OCI-LY1 (cell line): ENCODE results near the gene NRK.

Experiments
- H2AFZ ChIP-seq: fragments of 200-600 bp; sonication (generic), shearing (Covaris generic); 2 replicates; pipeline ENCODE4 v1.6.0; 2014; ENCODE audit warnings: antibody characterized with exemption, mild to moderate bottlenecking, low read length
- H3F3A ChIP-seq: fragments of 200-600 bp; sonication (generic), shearing (Covaris generic); 2 replicates; pipeline ENCODE4 v1.6.0; 2014; ENCODE audit warnings: mild to moderate bottlenecking, antibody characterized with exemption, low read length, moderate library complexity; ENCODE audit not compliant: insufficient read depth
- H3K27ac ChIP-seq: fragments of 200-600 bp; sonication (generic); 2 replicates; pipeline ENCODE4 v1.5.1; 2014; ENCODE audit warnings: low read length, mixed run types, mild to moderate bottlenecking, low read depth; ENCODE audit not compliant: poor library complexity, severe bottlenecking
- H3K27me3 ChIP-seq: fragments of 200-600 bp; sonication (generic); 2 replicates; pipeline ENCODE4 v1.6.0; 2014; ENCODE audit warnings: antibody characterized with exemption, mild to moderate bottlenecking, low read length, moderate library complexity; ENCODE audit not compliant: insufficient read depth
- H3K36me3 ChIP-seq: fragments of 200-600 bp; sonication (generic); 2 replicates; pipeline ENCODE4 v1.6.1; 2014; ENCODE audit warnings: mild to moderate bottlenecking, antibody characterized with exemption, low read length, moderate library complexity, mixed read lengths; ENCODE audit not compliant: insufficient read depth
- H3K4me1 ChIP-seq: fragments of 200-600 bp; sonication (generic); 2 replicates; pipeline ENCODE4 v1.5.1; 2014; ENCODE audit warnings: mild to moderate bottlenecking, low read length, moderate library complexity; ENCODE audit not compliant: insufficient read depth, severe bottlenecking
- H3K4me2 ChIP-seq: fragments of 200-600 bp; sonication (generic), shearing (Covaris generic); 2 replicates; pipeline ENCODE4 v1.6.1; 2014; ENCODE audit warnings: low read length
- H3K4me3 ChIP-seq: fragments of 200-600 bp; sonication (generic); 2 replicates; pipeline ENCODE4 v1.5.1; 2014; ENCODE audit warnings: low read length, low read depth, mild to moderate bottlenecking, mixed read lengths; ENCODE audit not compliant: poor library complexity, severe bottlenecking
- H3K79me2 ChIP-seq: fragments of 200-600 bp; shearing (Covaris generic); 2 replicates; pipeline ENCODE4 v1.6.1; 2016; ENCODE audit warnings: mixed run types, low read length, mixed read lengths; ENCODE audit not compliant: insufficient read depth
- H3K9ac ChIP-seq: fragments of 200-600 bp; sonication (generic), shearing (Covaris generic); 2 replicates; pipeline ENCODE4 v1.6.1; 2014; ENCODE audit warnings: mild to moderate bottlenecking, low read length, mixed read lengths
- H3K9me2 ChIP-seq: fragments of 200-600 bp; sonication (generic), shearing (Covaris generic); 2 replicates; pipeline ENCODE4 v1.6.1; 2014; ENCODE audit warnings: low read depth, mild to moderate bottlenecking, low read length, mixed read lengths
- H3K9me3 ChIP-seq: fragments of 200-600 bp; shearing (Covaris generic); 2 replicates; pipeline ENCODE4 v1.6.1; 2014; ENCODE audit warnings: low read length, mixed read lengths
- H4K20me1 ChIP-seq: fragments of 200-600 bp; sonication (generic), shearing (Covaris generic); 2 replicates; pipeline ENCODE4 v1.6.0; 2016; ENCODE audit warnings: mild to moderate bottlenecking, low read length; ENCODE audit not compliant: insufficient read depth
- CTCF ChIP-seq: fragments of 200-600 bp; sonication (generic), shearing (Covaris generic); IDR thresholded peaks from 2 replicates; pipeline ENCODE4 v1.5.1; 2017; ENCODE audit warnings: mild to moderate bottlenecking, antibody characterized with exemption, low read length, moderate library complexity, mixed read lengths
- EZH2 ChIP-seq: fragments of 200-600 bp; sonication (generic), shearing (Covaris generic); IDR thresholded peaks from 2 replicates; pipeline ENCODE4 v1.8.0; 2017; ENCODE audit warnings: borderline replicate concordance, mixed run types, mild to moderate bottlenecking, antibody characterized with exemption, low read length, moderate library complexity, mixed read lengths

Gene NRK

GRCh38 chrX:105972690-105973386 is 150.5 kb downstream of the NRK start:
- no peaks in the 10 kb centered on the region for H3K79me2 ChIP-seq

GRCh38 chrX:105973387-105973739 is 151.0 kb downstream of the NRK start:
- Histone ChIP-seq H3K4me1 (no peaks in the 10 kb centered on the region), H3K4me3 (no peak overlapping the region), H3K79me2 (no peaks in the 10 kb centered on the region), H3K9ac (no peak overlapping the region), H3K9me3 (no peaks in the 10 kb centered on the region), H3K27ac (no peak overlapping the region), H3F3A (no peaks in the 10 kb centered on the region), H4K20me1 (no peaks in the 10 kb centered on the region), H3K36me3 (no peaks in the 10 kb centered on the region), H2AFZ (no peak overlapping the region), H3K27me3 (no peaks in the 10 kb centered on the region), H3K9me2 (no peaks in the 10 kb centered on the region), H3K4me2 (no peak overlapping the region)
- TF ChIP-seq EZH2, result no peak
- TF ChIP-seq CTCF, result no peak

More at GRCh38 chrX:105972690-105973386, 150.5 kb downstream of the NRK start:
- Histone ChIP-seq H3K27me3 (no peaks in the 10 kb centered on the region), H3K9me3 (no peaks in the 10 kb centered on the region), H3K9me2 (no peaks in the 10 kb centered on the region), H3K9ac (no peak overlapping the region), H3K4me2 (no peak overlapping the region), H3K4me1 (no peaks in the 10 kb centered on the region), H3F3A (no peaks in the 10 kb centered on the region), H3K4me3 (no peak overlapping the region), H4K20me1 (no peaks in the 10 kb centered on the region), H2AFZ (no peak overlapping the region), H3K36me3 (no peaks in the 10 kb centered on the region), H3K27ac (no peak overlapping the region)
- no peak for TF ChIP-seq EZH2
- no peak for TF ChIP-seq CTCF

DNA sequence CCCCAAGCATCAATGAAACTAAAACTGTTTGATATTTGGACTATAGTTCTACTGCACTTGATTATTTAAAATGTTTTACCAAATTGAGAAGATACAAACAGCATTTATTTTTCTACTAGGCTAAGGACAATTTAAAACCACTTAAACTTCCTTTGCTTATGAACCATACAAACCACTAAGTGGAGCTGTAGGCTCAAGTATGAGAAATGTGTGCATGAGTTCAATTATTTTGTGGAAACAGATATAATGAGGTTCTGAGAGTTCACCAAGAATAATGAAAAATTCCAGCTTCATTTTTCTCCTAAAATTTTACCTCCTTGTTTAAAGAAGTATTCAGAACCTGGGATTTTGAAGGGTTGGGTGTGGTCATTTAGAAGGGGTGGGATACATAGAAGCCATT is 153.0 kb downstream of the NRK start:
- no peak overlapping the region for H3K9ac ChIP-seq
- no peak overlapping the region for H2AFZ ChIP-seq
- H3K36me3 ChIP-seq, result no peaks in the 10 kb centered on the region
- no peak overlapping the region for H3K4me2 ChIP-seq
- TF ChIP-seq CTCF, result no peak
- no peak for TF ChIP-seq EZH2
- no peaks in the 10 kb centered on the region for H3K9me3 ChIP-seq
- H4K20me1 ChIP-seq, result no peaks in the 10 kb centered on the region
- H3K4me3 ChIP-seq, result no peak overlapping the region
- H3F3A ChIP-seq, result no peaks in the 10 kb centered on the region
- H3K4me1 ChIP-seq, result no peaks in the 10 kb centered on the region
- no peaks in the 10 kb centered on the region for H3K79me2 ChIP-seq
- H3K9me2 ChIP-seq, result no peaks in the 10 kb centered on the region
- H3K27ac ChIP-seq, result no peak overlapping the region
- no peaks in the 10 kb centered on the region for H3K27me3 ChIP-seq
